CD4-positive, alpha-beta T cell treated with Interleukin-6 at 100 ng/mL for 8 hours (primary cell): ENCODE measurements around the gene TMEM184B.

Experiments
- DNase-seq: peaks from one replicate; pipeline ENCODE4 v3.0.0-alpha.2; 2020; ENCODE audit warnings: mixed read lengths, low spot score

The TMEM184B gene

DNA sequence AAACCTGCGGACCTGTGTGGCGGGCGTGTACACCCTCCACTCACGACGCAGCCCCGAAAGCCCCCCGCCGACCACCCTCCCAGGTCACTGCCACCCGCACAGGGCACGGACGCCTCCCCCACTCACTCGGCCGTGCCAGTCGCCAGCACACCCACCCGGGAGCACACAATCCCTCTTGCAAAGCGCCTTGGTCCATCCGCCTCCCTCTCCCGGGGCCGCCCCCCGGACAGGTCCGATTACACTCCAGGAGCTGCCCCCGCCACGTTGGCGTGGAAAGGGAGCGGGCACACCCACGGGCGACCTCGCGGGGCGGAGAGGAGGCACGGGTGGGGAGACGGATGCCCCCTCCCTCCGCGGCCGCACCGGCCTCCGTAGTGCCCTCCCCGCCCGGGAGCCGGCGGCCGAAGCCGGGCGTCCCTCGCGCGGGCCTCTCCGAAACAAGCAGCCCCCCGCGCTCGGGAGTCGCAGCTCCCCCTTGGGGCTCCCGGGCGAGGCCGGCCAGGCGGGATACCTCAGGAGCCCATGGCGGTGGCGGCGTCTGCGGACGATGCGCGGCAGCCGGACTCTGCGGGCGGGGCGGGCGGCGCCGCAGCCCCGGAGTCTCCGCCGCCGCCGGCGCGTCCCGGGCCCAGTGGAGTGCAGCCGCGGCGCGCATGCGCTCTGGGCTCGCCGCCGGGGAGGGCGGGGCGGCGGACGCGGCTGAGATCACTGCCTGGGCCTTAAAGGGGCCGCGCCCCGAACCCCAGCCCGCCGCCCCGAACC is at the start of gene TMEM184B:
TMEM184B (minus strand) TSS at position 638 of the 762 bp plus-strand sequence. CDS start 25,049 bp downstream, outside the sequence.
- peak; percentile 79 for DNase-seq

DNA sequence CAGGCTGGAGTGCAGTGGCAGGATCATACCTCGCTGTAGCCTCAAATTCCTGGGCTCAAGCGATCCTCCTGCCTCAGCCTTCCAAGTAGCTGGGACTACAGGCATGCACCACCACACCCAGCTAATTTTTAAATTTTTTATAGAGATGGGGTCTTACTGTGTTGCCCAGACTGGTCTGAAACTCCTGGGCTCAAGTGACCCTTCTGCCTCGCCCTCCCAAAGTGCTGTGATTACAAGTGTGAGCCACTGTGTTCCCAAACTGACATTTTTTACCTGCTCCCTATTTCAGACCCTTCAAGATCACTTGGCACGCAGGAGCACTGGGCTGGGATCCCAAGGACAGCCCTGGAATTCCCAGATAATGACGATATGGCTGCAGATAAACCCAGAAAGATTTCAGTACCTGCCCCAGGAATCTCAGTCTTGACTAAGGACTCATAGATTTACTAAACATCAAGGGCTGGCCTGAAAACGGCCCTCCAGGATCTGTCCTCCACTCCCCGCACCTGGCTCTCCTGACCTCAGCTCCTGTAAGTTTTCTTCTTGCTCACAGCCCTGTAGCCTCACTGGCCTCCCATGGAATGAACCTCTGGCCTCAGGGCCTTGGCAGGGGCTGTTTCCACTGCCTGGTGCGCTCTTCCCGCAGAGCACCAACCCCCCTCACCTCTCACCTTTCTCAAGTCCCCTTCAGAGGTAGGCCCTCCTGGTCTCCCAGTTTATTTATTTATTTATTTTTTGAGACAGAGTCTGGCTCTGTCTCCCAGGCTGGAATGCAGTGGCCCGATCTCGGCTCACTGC is 48.0 kb upstream of the TMEM184B start:
- no peak for DNase-seq

DNA sequence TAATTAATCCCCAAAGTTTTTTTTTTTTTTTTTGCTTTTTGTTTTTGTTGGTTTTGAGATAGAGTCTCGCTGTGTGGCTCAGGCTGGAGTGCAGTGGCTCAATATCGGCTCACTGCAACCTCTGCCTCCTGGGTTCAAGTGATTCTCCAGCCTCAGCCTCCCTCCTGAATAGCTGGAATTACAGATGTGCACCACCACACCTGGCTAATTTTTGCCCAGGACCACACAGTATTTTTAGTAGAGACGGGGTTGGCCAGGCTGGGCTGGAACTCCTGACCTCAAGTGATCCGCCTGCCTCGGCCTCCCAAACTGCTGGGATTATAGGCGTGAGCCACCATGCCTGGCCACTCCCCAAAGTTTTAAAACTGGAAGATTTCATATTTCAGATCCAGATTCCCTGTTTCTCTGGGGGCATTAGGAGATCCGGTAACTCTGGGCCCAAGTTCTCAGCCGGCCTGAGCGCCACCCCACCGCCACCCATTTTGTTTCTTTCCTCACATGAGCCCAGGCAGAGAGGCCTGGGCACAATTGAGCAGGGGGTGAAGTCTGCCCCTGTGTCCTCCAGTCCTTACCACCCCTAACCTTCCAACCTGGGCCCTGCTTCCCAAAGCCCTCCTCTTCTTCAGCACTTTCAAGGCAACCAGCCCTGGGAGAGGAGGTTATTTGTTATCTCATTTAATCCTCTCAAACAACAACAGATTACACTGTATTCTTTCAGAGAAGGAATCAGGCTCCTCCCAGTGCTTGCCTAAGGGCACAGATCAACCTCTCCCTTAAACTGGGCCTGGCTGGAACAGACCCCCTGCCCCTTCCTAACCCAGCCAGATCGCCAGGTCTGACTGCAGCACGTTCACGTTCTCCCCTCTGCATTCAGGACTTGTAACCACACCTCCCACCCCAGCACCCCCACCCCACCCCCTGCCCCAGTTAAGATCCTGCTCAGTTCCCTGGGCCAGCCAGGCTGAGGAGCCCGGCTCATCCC is 46.3 kb upstream of the TMEM184B start:
- no peak for DNase-seq

DNA sequence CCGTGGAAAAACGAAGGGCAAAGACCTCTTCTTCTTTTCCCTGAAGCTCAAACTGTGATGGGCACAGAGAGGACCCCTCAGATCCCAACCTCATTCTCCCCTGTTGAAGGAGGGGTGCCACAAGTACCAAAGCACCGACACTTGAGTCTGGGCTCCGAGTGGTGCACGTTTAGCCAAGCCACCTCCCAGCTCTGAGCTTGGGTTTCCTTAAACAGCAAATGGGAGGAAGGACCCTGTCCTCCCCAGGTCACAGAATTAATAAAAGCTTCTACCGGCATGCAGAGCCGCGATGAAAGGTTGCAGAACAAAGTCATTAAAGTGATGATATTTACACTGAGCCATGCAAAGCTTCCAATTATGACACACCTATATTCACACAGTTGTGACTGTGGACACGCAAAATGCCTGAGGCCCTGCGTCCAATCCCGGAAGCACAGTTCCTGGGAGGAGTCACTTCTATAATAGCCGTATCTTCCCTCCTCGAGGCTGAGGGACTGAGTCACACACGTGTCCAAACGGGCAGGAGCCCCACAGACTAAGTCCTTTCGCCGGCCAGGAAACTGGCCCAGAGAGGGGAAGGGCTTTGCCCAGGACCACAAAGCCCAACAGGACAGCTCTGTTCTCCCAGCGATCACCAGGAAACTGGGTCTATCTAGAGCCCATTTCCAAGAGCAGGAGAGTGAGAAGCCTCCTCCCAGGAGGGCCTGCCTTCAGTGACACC is 45.3 kb upstream of the TMEM184B start:
- no peak for DNase-seq

DNA sequence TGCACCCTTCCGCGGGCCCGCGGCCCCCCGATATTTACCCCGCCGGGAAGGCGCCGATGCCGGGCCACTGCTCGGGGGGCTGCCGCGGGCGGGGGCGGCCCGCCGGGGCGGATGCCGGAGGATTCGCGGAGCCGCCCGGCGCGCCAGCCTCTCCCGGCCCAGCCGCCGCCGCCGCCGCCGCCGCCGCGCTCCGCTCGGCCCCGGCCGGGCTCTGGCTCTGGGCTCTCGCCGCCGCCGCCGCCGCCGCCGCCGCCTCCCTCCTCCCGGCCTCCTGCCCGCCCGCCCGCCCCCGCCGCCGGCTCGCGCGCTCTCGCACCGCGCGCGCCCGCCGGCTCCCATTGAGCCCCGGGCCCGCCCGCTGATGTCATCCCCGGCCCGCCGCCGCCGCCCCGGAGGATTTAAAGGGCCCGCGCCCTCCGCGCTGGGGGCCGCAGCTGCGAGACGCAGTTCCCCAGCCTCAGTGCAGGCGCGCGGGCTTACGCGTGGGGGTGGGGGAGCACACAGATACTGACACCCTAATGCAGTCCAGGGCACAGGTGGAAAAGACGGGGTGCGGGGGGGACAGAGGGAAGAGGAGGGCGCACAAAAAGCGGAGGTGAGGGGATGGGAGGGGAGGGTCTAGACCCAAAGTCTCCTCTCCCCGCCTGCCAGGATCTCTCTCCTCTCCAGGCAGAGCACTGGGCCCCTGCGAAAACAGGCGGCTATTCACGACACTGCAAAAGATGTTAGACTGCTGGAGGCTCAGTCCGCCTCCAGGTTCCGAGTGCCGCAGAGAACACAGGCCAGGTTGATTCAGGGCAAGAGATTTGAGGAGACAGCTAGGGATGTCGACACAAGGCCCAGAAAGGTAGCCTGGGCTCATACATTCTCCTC is 44.5 kb upstream of the TMEM184B start, which contains the start of gene CSNK1E:
CSNK1E (minus strand) TSS at position 312 of the 873 bp plus-strand sequence. CDS start 3,276 bp downstream, outside the sequence.
- DNase-seq = peak; percentile 66

DNA sequence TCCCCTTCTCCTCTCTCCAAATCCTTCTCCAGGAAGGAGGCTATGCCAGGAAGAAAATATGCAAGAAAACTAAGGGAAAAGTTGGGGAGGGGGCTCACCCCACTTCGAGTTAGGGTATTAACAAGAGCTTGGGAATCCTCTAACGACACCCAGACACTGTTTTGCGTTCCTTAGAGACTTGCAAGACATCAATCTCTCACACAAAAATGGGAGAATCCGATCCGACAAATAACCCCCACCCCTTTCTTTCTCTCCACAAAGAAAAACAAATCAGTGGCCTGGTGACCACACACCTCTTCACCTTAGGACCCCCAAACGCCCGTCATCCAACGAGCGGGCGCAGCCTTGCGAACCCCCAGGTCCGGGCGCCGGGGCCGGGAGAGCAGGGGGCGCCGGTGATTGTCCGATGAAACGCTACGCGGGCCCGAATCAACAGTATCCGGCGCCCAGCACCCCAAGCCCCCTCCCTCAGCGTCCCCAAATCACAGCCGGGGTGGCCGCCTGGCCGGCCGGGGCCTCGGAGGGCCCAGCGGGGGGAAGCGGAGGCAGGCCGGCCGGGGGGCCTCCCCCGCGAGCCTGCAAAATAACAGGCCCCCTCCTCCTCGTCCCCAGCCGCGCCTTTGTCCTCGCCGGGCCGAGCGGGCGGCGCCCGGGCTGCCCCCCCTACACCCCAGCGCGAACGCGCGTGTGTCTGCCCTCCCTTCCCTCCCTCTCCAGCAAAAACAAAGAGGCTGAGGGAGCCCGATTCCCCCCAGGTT is 43.7 kb upstream of the TMEM184B start:
- DNase-seq = peak; percentile 48

DNA sequence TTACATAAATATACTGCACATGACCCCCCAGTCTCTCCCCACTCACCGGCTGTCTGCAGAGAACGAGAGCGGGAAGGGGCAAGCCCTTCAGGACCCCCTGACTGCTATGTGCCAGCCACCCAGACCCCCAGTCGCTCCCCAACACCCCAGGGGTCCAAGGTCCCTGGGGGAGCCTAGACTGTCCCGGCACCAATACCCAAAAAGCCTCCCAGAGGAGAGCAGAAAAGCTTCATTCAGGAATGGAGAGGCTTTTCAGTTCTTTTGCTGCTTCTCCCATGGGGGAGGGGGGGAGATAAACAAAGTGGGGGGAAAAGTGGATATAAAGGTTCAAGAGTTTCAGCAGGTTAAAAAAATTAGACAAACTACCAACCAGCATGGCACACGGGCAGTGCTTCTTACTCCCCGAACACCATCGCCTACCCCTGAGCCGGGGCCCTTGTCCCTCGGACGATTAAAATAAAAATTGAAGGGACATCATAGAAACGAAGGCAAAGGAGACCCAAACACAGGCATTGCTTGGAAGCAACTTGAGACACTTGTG is 43.1 kb upstream of the TMEM184B start:
- DNase-seq = no peak

DNA sequence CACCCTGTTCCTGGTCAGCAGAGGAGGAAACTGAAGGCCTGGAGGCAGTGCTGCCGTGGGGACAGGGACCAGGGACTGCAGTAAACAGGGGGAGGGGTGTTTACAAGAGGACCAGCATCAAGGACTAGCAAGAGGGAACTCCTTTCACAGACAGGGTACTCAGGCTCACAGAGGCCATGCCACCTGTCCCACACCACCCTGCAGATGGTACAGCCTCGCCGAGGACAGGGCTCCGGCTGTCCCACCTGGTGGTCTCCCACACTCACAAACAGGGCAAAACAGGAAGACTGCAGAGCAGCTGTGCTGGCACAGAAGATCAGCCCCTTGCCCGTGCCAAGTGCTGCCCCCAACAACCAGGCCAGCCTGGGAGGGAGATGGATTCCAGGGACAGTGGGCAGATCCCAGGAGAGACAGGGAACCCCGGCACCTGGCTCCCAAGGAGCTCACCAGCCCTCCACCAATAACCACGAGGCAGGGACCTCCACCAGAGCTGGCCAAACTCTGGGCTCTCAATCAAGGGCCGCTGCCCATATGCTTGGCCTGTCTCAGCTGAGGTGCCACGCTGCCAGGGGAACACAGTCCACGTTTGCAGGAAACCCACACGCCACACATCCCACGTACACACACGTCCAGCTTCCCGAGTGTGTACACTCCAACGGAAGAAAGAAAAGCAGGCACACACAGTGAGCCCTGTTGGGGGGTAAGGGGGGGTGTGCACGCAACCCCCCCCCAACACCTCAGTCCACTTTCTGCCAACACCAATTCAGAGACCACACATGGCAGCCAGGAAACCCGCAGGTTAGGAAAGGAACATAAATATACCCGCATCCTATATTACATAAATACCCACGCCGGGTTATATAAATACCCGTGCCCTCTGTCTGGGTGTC is 42.4 kb upstream of the TMEM184B start:
- DNase-seq = peak; percentile 15

DNA sequence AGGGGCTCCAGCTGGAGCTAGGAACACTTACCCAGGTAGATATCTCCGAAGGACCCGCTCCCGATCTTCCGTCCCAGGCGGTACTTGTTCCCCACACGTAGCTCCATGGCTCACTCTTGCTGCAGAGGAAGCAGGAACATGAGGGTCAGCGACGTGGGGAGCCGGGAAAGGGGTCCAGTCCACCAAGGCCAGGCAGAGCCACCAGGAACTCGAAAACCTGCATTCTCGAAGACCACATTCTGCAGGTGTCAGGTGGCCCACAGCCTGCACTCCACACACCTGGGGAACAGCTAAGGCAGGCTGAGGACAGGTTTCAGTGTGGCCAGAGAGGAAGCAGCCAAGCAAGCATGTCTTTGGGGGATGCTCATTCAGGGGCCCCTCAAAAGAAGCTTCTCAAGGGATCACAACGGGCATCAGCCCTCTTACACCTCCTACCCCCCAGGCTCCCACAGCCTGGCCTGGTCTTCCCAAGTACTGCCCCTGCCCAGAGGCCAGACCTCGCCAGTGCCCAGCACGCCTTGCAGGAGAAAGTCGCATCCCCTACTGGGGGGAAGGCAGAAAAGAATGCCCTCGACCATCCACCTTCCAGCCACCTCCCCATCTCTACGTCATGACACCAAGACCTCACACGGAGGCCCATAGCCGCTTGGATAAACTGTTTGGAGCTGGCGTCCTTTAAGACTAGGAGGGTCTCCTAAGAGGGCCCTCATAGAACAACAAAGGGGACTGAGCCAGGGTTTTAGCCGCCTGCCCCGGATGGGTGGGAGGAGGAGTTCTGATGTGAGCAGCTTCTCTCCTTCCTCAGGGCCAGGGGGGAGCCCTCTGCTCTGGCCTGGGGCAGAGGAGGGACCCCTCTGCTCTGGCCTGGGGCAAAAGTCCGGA is 41.5 kb upstream of the TMEM184B start:
- no peak for DNase-seq

DNA sequence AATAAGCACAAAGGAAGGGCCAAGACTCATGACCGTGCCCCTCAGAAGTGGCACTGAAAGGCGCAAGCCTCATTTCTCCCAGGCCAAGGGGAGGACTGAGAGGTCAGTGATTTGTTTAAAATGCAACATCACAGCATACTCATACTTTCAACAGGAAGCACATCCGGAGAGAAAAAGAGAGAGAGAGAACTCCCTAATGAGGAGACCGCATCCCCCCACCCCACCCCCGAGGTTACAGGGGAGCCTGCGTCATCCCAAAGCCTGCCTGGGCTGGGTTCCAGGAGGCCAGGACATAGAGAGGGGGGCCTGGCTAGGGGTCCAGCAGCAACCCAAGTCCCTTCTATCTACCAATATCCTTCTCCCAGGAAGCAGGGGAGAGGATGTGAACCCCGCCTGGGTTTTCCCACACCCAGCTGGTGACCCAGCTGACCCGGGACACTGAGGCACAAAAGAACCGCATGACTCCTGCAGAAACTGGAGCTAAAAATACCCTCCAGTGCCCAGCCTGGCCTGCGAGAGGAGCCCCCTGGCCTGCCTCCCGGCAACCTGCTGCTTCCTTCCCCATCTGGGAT is 40.7 kb upstream of the TMEM184B start:
- peak; percentile 18 for DNase-seq

DNA sequence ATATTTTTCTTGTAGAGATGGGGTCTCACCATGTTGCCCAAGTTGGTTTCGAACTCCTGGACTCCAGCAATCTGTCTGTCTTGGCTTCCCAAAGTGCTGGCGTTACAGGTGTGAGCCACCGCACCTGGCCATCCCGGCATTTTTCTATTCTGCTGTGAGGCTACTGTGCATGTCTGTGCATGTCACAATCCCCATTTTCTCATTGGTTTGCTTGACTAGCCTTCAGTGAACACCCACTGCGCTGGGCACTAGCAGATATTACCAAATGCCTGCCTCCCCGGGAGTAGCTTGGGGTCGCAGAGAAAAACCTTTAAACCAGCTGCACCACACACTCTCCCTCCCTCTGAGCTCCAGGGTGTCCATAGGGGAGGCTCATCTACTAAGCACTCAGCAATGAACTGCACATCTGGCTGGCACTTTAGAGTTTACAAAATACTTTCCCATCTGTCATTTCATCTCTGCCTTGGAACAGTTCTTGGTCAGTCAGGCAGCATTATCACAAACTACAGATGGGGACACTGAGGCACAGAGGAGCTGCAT is 39.5 kb upstream of the TMEM184B start:
- no peak for DNase-seq

DNA sequence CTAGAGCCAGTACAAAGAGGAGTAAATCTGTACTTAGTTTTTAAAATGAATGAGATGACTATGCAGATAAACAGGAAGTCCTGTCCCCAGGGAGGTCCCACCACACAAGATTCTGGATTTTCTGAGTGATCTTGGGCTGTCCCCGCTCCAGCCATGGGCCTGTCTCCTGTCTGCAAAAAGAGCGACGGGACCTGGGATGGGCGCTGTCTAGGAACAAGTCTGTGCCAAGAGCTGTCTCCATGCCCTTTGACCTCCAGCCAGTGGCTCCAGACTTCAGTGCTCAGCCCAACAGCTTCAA is 38.5 kb upstream of the TMEM184B start:
- DNase-seq = no peak

DNA sequence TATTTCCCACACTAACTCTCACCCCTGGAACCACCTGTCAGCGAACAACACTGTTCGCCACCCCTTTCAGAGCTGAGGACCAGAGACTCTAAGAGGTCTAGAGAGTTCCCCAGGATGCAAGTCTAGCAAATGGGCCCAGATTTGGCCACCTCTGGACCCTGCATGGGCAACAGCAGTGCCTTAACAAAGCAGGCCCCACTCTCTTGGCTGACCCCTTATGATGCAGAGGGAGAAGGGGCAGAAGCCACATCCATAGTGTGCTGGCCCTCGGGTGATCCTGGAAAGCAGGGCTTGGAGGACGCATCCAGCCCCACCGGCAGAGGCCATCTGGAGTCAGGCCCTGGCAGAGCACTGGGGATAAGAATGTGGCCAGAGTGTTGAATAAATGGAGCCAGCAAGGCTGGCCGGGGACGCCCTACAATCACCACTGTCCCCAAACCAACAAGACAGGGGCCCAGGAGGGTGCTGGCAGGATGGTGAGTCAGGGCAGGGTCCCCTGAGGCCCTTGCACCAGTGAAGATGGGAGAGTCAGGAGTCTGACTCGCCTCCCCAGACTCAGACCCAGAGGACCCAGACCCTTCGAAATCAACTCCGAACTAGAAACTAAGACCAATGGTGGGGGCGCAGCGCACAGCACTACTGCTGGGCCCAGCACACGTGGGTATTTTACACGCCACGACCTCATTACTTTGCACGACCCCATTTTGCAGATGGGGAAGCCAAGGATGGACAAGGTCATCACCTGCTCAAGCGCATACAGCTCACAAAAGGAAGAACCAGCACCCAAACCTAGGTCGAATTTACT is 37.9 kb upstream of the TMEM184B start:
- DNase-seq = no peak

DNA sequence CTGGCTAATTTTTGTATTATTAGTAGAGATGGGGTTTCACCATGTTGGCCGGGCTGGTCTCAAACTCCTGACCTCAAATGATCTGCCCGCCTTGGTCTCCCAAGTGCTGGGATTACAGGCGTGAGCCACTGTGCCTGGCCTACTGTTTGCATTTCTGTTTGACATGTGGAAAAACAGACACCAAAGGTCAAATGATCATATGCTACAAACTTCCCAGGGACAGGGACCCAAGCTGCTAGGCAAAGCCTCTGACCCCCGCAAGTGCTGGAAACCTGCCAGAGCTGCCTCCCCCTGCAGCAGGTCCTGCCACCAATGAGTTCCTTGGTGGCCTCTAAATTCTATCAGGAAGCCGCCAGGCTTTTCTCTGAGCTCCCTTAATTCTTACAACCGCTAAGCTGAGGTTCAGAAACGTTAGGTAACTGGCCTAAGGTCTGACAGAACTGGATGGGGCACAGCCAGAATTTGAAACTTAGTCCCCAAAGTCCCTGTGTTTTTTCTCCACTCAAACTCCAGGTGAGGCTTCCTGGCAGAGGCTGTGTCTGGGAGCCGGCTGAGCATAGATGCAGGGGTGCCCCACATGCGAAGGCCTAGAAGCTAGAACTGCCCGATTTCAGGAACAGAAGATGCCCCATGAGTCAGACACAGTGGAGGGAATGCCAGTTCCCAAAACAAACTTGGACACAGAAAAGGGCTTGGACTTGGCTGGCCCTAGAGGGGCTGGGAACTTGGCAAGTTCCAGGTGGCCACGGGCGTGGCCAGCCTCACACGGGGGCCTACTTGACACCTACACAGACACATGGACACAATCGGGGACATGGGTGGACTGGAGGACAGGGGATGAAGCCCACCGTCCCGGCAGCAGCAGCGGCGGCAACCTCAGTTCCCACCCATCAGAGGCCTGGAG is 37.1 kb upstream of the TMEM184B start:
- DNase-seq = no peak
